Body of pancreas (tissue), 4 donors: ENCODE results near the gene DMAC2L. TPM values are rescaled to one million over a fixed set of nuclear protein-coding genes. Genes with fewer than 3 reads are reported as not detected.
A peak's percentile ranks its signal among the peaks of the same experiment; 100 is the strongest.
"Not testable (repeated sequence)": the region's sequence is repeated elsewhere in the genome, so short reads cannot be mapped to it uniquely, and the experiment has no call there.

ENCODE experiments used
- ATAC-seq: fragments of 150-250 bp; one replicate; pipeline ENCODE4 v1.9.1; 2016
- DNase-seq, 4 donors: peaks; one replicate each; pipeline ENCODE4 v3.0.0-alpha.2; 2019
- H3K27ac ChIP-seq, 4 donors: fragments of 200-600 bp; sonication (generic); 1 replicate in 3 of 4; 2 replicates in 1 of 4; pipeline versions ENCODE4 v1.5.1 to v1.6.1; 2016 to 2019; ENCODE audit warnings: mild to moderate bottlenecking in 1 of 4, mixed read lengths in 1 of 4, moderate library complexity in 1 of 4
- H3K27me3 ChIP-seq, 2 donors: fragments of 200-600 bp; sonication (generic); one replicate each; pipeline ENCODE4 v1.6.0; 2016; ENCODE audit warnings: mild to moderate bottlenecking in 1 of 2
- H3K36me3 ChIP-seq, 2 donors: fragments of 200-600 bp; sonication (generic); replicated peaks in 1 of 2; 2 replicates each; pipeline ENCODE4 v1.5.1; 2016; ENCODE audit warnings: low read depth in 2 of 2; ENCODE audit not compliant: insufficient read depth in 1 of 2
- H3K4me1 ChIP-seq: fragments of 200-600 bp; sonication (generic); one replicate; pipeline ENCODE4 v1.6.0; 2016
- H3K4me3 ChIP-seq, 2 donors: fragments of 200-600 bp; sonication (generic); 1 replicate in 1 of 2; 2 replicates in 1 of 2; pipeline ENCODE4 v1.5.1; 2016 to 2019
- H3K9me3 ChIP-seq, 3 donors: fragments of 200-600 bp; sonication (generic); 1 replicate in 2 of 3; 2 replicates in 1 of 3; pipeline ENCODE4 v1.5.1; 2016
- POLR2A ChIP-seq, 3 donors: fragments of 450-650 bp; IDR thresholded peaks; one replicate each; pipeline ENCODE4 v1.6.1; 2016; ENCODE audit warnings: antibody characterized with exemption in 3 of 3, mild to moderate bottlenecking in 2 of 3
- WGBS, 2 donors: methylation state at CpG; one replicate each; pipeline ENCODE4 v1.1.5; 2017; 5-methylcytosine and 5-hydroxymethylcytosine counted together
- intact Hi-C: fragments of 100-400 bp; cut with DNase I; formaldehyde crosslinking; loops from one replicate; pipeline ENCODE4 v1.15.1; 2023
- total RNA-seq, 2 donors: library from RNA; depleted of rRNA; stranded (reverse); fragments of >200 nt; gene quantifications; one replicate each; pipeline ENCODE4 v1.1.0, GENCODE V29; 2016
- TF ChIP-seq, protein P1 (sequence below), 7 experiments: fragments of 450-650 bp in 4 of 7; fragments of 200-600 bp in 3 of 7; sonication (generic) in 3 of 7; IDR thresholded peaks; one replicate each; pipeline ENCODE4 v1.5.1; 2016 to 2019; ENCODE audit warnings: antibody characterized with exemption in 7 of 7

DMAC2L gene
- total RNA-seq, 2 donors from 2014 or later, result 2.6 to 3.9 TPM

DNA sequence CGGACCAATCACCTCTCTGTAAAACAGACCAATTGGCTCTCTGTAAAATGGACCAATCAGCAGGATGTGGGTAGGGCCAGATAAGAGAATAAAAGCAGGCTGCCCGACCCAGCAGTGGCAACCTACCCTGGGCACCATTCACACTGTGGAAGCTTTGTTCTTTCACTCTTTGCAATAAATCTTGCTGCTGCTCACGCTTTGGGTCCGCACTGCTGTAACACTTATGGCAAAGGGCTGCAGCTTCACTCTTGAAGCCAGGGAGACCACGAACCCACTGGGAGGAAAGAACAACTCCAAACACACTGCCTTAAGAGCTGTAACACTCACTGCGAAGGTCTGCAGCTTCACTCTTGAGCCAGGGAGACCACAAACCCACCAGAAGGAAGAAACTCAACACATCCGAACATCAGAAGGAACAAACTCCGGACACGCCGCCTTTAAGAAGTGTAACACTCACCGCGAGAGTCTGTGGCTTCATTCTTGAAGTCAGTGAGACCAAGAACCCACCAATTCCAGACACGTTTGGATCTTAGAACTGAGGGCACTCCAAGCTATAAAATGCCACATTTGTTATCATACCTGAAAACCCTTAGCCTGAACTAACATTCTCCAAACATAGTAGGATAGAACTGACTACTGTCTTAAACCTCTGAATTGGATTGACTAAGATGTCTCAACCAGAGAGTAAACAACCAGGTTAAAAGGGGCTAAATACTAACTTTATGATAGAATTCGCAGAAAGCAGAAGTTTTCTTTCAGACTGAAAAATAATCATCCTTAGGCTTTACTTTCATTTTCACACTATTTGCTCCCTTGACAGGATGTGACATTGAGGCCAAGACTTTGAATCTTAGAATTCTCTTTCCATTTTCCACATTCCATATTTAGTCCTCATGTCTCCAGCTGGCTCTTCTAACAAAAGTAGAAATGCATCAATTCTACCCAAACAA, 50.9 kb downstream of the DMAC2L start:
- H3K4me1 ChIP-seq, result peaks cover 36% of the 10 kb centered on the region
- no peaks in the 10 kb centered on the region for H3K36me3 ChIP-seq
- intact Hi-C loops, result no loop called here
- TF ChIP-seq POLR2A (IDR thresholded peaks at IDR 0.05), result no peak
- TF ChIP-seq, protein P1, sequence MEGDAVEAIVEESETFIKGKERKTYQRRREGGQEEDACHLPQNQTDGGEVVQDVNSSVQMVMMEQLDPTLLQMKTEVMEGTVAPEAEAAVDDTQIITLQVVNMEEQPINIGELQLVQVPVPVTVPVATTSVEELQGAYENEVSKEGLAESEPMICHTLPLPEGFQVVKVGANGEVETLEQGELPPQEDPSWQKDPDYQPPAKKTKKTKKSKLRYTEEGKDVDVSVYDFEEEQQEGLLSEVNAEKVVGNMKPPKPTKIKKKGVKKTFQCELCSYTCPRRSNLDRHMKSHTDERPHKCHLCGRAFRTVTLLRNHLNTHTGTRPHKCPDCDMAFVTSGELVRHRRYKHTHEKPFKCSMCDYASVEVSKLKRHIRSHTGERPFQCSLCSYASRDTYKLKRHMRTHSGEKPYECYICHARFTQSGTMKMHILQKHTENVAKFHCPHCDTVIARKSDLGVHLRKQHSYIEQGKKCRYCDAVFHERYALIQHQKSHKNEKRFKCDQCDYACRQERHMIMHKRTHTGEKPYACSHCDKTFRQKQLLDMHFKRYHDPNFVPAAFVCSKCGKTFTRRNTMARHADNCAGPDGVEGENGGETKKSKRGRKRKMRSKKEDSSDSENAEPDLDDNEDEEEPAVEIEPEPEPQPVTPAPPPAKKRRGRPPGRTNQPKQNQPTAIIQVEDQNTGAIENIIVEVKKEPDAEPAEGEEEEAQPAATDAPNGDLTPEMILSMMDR (IDR thresholded peaks at IDR 0.05), result no peak
- H3K4me3 ChIP-seq, result no peak overlapping the region
- ATAC-seq (no peak), DNase-seq (no peak)
- no peaks in the 10 kb centered on the region for H3K9me3 ChIP-seq
- WGBS, 2 donors, result 73 to 87% methylated on average over 13 to 14 of the region's 14 CpGs
- H3K27ac ChIP-seq, result no peak overlapping the region
- H3K27me3 ChIP-seq, result no peaks in the 10 kb centered on the region

DNA sequence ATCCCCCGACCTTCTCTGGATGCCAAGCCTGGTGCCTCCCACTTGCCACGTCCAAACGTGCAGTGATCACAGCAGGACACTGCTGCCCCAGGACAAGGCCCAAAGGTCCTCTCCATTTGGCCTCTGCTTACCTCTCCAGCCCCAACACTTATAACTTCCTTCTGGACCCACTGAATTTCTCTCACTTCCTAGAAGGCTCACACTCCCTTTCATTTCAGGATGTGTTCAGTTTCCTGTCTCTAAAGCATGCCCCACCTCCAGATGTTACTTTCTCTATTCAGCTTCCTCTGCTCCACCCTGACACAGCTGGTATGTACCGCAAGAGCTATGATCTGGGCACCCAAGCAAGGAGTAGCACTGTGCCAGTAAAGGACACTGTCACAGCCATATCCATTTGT, 51.6 kb downstream of the DMAC2L start:
- intact Hi-C loops, result no loop called here
- no peaks in the 10 kb centered on the region for H3K9me3 ChIP-seq
- peaks cover 36% of the 10 kb centered on the region for H3K4me1 ChIP-seq
- no peak overlapping the region for H3K4me3 ChIP-seq
- no peak overlapping the region for H3K27ac ChIP-seq
- no peaks in the 10 kb centered on the region for H3K27me3 ChIP-seq
- ATAC-seq (peak; percentile 26), DNase-seq (peak in 1 of 4 donors; percentile 36)
- WGBS, 2 donors, result 42 to 77% methylated on average over 4 of the region's 4 CpGs
- TF ChIP-seq, protein P1 (IDR thresholded peaks at IDR 0.05), result no peak
- no peak for TF ChIP-seq POLR2A (IDR thresholded peaks at IDR 0.05)
- H3K36me3 ChIP-seq, result no peaks in the 10 kb centered on the region

DNA sequence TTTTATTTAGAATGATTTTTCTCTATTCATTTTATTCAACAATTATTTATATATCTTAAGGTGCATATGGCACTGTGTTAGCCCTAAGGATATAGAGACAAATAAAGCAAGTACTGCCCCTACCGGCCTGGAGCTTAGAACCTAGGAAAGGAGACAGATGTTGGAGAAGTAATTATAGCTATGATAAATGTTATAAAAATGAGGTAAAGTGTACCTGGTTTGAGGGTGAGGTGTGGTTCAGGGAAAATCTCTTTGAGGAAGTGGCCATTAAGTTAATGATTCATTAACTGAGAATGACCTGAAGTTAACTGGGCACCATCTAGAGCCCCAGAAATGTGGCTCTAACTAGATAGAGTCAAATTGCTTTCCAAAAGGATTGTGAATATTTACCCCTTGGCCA, 52.7 kb downstream of the DMAC2L start:
- intact Hi-C loops, result no loop called here
- Histone ChIP-seq H3K9me3 (no peaks in the 10 kb centered on the region), H3K27me3 (no peaks in the 10 kb centered on the region), H3K27ac (peak overlapping the region in 1 of 4 donors; percentile 38), H3K36me3 (no peaks in the 10 kb centered on the region), H3K4me3 (no peak overlapping the region), H3K4me1 (peaks cover 32% of the 10 kb centered on the region)
- ATAC-seq (peak; percentile 82), DNase-seq (no peak)
- 14 to 32% methylated on average over 1 of the region's 1 CpG for WGBS, 2 donors
- TF ChIP-seq POLR2A (IDR thresholded peaks at IDR 0.05), result no peak
- TF ChIP-seq, protein P1 (IDR thresholded peaks at IDR 0.05), result peak in 3 of 7 experiments; percentile 3 to 19 (median 19)

DNA sequence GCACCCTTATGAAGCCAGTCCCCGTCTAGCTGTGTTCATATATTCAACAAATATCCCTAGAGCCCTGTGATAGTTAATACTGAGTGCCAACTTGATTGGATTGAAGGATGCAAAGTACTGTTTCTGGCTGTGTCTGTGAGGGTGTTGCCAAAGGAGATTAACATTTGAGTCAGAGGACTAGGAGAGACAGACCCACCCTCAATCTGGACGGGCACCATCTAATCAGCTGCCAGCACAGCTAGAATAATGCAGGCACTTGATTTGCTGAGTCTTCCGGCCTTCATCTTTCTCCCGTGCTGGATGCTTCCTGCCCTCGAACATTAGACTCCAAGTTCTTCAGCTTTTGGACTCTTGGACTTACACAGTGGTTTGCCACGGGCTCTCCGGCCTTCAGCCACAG, 53.4 kb downstream of the DMAC2L start:
- H3K36me3 ChIP-seq, H3K4me3 ChIP-seq, H3K9me3 ChIP-seq, intact Hi-C loops, DNase-seq, ATAC-seq, H3K27me3 ChIP-seq: not testable (repeated sequence)
- peak overlapping the region in 1 of 4 donors; percentile 38 for H3K27ac ChIP-seq
- peaks cover 29% of the 10 kb centered on the region for H3K4me1 ChIP-seq
- 71 to 73% methylated on average over 7 of the region's 7 CpGs for WGBS, 2 donors

DNA sequence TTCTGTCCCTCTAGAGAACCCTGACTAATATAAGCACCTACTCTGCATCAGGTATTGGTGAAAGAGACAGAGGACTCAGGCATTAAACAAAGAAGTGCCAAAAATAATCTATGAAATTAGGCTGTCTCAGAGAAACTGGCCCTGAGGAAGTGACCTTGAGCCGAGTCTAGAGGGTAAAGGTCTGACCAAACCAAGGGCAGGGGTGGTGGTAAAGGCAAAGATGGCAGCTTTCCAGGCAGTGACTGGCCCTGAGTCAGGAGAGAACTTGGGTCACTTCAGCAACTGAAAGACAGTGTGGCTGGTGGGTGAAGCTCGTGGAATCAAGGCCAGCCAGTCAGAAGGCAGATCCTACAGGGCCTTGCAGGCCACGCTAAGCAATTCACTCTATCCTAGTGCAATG, 54.0 kb downstream of the DMAC2L start:
- Histone ChIP-seq H3K4me1 (peaks cover 29% of the 10 kb centered on the region), H3K27ac (no peak overlapping the region), H3K9me3 (no peaks in the 10 kb centered on the region), H3K36me3 (no peaks in the 10 kb centered on the region), H3K27me3 (no peaks in the 10 kb centered on the region), H3K4me3 (no peak overlapping the region)
- 42 to 48% methylated on average over 3 of the region's 3 CpGs for WGBS, 2 donors
- TF ChIP-seq, protein P1 (IDR thresholded peaks at IDR 0.05), result no peak
- TF ChIP-seq POLR2A (IDR thresholded peaks at IDR 0.05), result no peak
- intact Hi-C loops, result no loop called here
- ATAC-seq, result no peak
- DNase-seq, result peak in 2 of 4 donors; percentile 41 to 48
